ENCODE results near the gene LAMB1. TPM values are rescaled to one million over a fixed set of nuclear protein-coding genes. Genes with fewer than 3 reads are reported as not detected.
"Not testable (repeated sequence)": the region's sequence is repeated elsewhere in the genome, so short reads cannot be mapped to it uniquely, and the experiment has no call there.

LAMB1 gene
- polyA plus RNA-seq, 1 donor from 2014 or later, result 7.6 TPM

- no peaks in the 10 kb centered on the region for H3K9me3 ChIP-seq (ENCODE audit: low read length)
- H3K9me2 ChIP-seq (ENCODE audit: insufficient read depth, low read length), result no peaks in the 10 kb centered on the region
- no peaks in the 10 kb centered on the region for H3K27me3 ChIP-seq (ENCODE audit: insufficient read depth, low read depth, low read length)
- peaks cover 35% of the 10 kb centered on the region for H3K79me2 ChIP-seq (replicated peaks; ENCODE audit: insufficient read depth, low read length)
- TF ChIP-seq SMC3 (conservative IDR thresholded peaks at IDR 0.05; ENCODE audit: poor library complexity), result no peak
- TF ChIP-seq MXI1 (conservative IDR thresholded peaks at IDR 0.05; ENCODE audit: poor library complexity, severe bottlenecking), result no peak
- no peak for TF ChIP-seq POLR2AphosphoS5 (IDR thresholded peaks at IDR 0.05)
- TF ChIP-seq REST (IDR thresholded peaks at IDR 0.05; ENCODE audit: borderline replicate concordance), result no peak
- no peak for TF ChIP-seq CTCF (IDR thresholded peaks at IDR 0.05; ENCODE audit: poor library complexity, severe bottlenecking)
- TF ChIP-seq TAF1 (IDR thresholded peaks at IDR 0.05; ENCODE audit: low read depth), result no peak
- no peak for TF ChIP-seq RAD21 (conservative IDR thresholded peaks at IDR 0.05)
- no peak for TF ChIP-seq EP300 (conservative IDR thresholded peaks at IDR 0.05; ENCODE audit: poor library complexity, severe bottlenecking)
- no peak for TF ChIP-seq EZH2 (IDR thresholded peaks at IDR 0.05; ENCODE audit: borderline replicate concordance, insufficient read depth, low read length, poor library complexity, severe bottlenecking)
- no peak overlapping the region for H3K9ac ChIP-seq (ENCODE audit: low read length)
- H3K4me2 ChIP-seq (ENCODE audit: low read length), result no peak overlapping the region
- H2AFZ ChIP-seq (ENCODE audit: low read depth, low read length), result no peak overlapping the region
- no peaks in the 10 kb centered on the region for H4K20me1 ChIP-seq (ENCODE audit: insufficient read depth)
- H3K4me3 ChIP-seq (ENCODE audit: low read length), result no peak overlapping the region
- H3K36me3 ChIP-seq (ENCODE audit: insufficient read depth, low read length), result no peaks in the 10 kb centered on the region
- no peak overlapping the region for H3K27ac ChIP-seq (ENCODE audit: low read length)
- no peaks in the 10 kb centered on the region for H3F3A ChIP-seq (ENCODE audit: insufficient read depth, low read length, poor library complexity, severe bottlenecking)
Observed at GRCh38 chr7:107900496-107901015, 102.4 kb downstream of the LAMB1 start.

GRCh38 chr7:107898997-107899594 is 103.9 kb downstream of the LAMB1 start:
- Histone ChIP-seq H3K27ac (ENCODE audit: low read length) (no peak overlapping the region), H3K9me2 (ENCODE audit: insufficient read depth, low read length) (no peaks in the 10 kb centered on the region), H3K79me2 (replicated peaks; ENCODE audit: insufficient read depth, low read length) (peaks cover 49% of the 10 kb centered on the region), H4K20me1 (ENCODE audit: insufficient read depth) (no peaks in the 10 kb centered on the region), H3F3A (ENCODE audit: insufficient read depth, low read length, poor library complexity, severe bottlenecking) (no peaks in the 10 kb centered on the region), H3K9me3 (ENCODE audit: low read length) (no peaks in the 10 kb centered on the region), H3K36me3 (ENCODE audit: insufficient read depth, low read length) (peaks cover 4% of the 10 kb centered on the region), H3K4me3 (ENCODE audit: low read length) (no peak overlapping the region), H2AFZ (ENCODE audit: low read depth, low read length) (no peak overlapping the region), H3K4me2 (ENCODE audit: low read length) (no peak overlapping the region), H3K27me3 (ENCODE audit: insufficient read depth, low read depth, low read length) (no peaks in the 10 kb centered on the region), H3K9ac (ENCODE audit: low read length) (no peak overlapping the region)
- no peak for TF ChIP-seq CTCF (IDR thresholded peaks at IDR 0.05; ENCODE audit: poor library complexity, severe bottlenecking)
- TF ChIP-seq TAF1 (IDR thresholded peaks at IDR 0.05; ENCODE audit: low read depth), result no peak
- no peak for TF ChIP-seq SMC3 (conservative IDR thresholded peaks at IDR 0.05; ENCODE audit: poor library complexity)
- TF ChIP-seq RAD21 (conservative IDR thresholded peaks at IDR 0.05), result no peak
- no peak for TF ChIP-seq EP300 (conservative IDR thresholded peaks at IDR 0.05; ENCODE audit: poor library complexity, severe bottlenecking)
- TF ChIP-seq REST (IDR thresholded peaks at IDR 0.05; ENCODE audit: borderline replicate concordance), result no peak
- TF ChIP-seq MXI1 (conservative IDR thresholded peaks at IDR 0.05; ENCODE audit: poor library complexity, severe bottlenecking), result no peak
- TF ChIP-seq EZH2 (IDR thresholded peaks at IDR 0.05; ENCODE audit: borderline replicate concordance, insufficient read depth, low read length, poor library complexity, severe bottlenecking), result no peak
- no peak for TF ChIP-seq POLR2AphosphoS5 (IDR thresholded peaks at IDR 0.05)

- H3K27ac ChIP-seq (ENCODE audit: low read length); H3K9ac ChIP-seq (ENCODE audit: low read length); H3K9me2 ChIP-seq (ENCODE audit: insufficient read depth, low read length); H3F3A ChIP-seq (ENCODE audit: insufficient read depth, low read length, poor library complexity, severe bottlenecking); H4K20me1 ChIP-seq (ENCODE audit: insufficient read depth); H3K27me3 ChIP-seq (ENCODE audit: insufficient read depth, low read depth, low read length); H3K9me3 ChIP-seq (ENCODE audit: low read length); H3K36me3 ChIP-seq (ENCODE audit: insufficient read depth, low read length); H2AFZ ChIP-seq (ENCODE audit: low read depth, low read length): not testable (repeated sequence)
- Histone ChIP-seq H3K4me2 (ENCODE audit: low read length) (peak overlapping the region; percentile 95), H3K79me2 (replicated peaks; ENCODE audit: insufficient read depth, low read length) (peaks cover 46% of the 10 kb centered on the region), H3K4me3 (ENCODE audit: low read length) (peak overlapping the region; percentile 72)
Observed at GRCh38 chr7:107892367-107892741, 110.6 kb downstream of the LAMB1 start.

Measured in neural cell (in vitro differentiated cells).